BJ (cell line): ENCODE data around the gene FRMPD1. TPM values are rescaled to one million over a fixed set of nuclear protein-coding genes. Genes with fewer than 3 reads are reported as not detected.

Experiments used
- CTCF ChIA-PET: fragments of 350-600 bp; formaldehyde crosslinking; extraction: SDS; loops from one replicate; lab custom pipeline; 2021; ENCODE audit warnings: antibody characterized with exemption, inconsistent platforms; lab: Yijun Ruan, JAX
- POLR2A ChIA-PET: fragments of 300-600 bp; sonication (Branson Sonifier 250); formaldehyde crosslinking; extraction: SDS; loops from one replicate; lab custom pipeline; 2021; ENCODE audit warnings: antibody characterized with exemption; lab: Charles Lee
- DNase-seq: peaks from one replicate; pipeline ENCODE4 v3.0.0-alpha.2; 2011; ENCODE audit warnings: low read depth
- H3K27me3 ChIP-seq: 2 replicates; pipeline ENCODE4 v1.6.0; 2011; ENCODE audit warnings: low read length; ENCODE audit not compliant: control insufficient read depth, insufficient read depth
- H3K36me3 ChIP-seq: 2 replicates; pipeline ENCODE4 v1.5.1; 2011; ENCODE audit warnings: low read length; ENCODE audit not compliant: control insufficient read depth, insufficient read depth
- H3K4me3 ChIP-seq: 2 replicates; pipeline ENCODE4 v1.5.1; 2011; ENCODE audit warnings: low read depth, mild to moderate bottlenecking, control low read depth, low read length
- CTCF ChIP-seq: IDR thresholded peaks from 2 replicates; pipeline ENCODE4 v1.5.1; 2011; ENCODE audit warnings: low read depth, mild to moderate bottlenecking, control low read depth, inconsistent platforms, low read length, moderate library complexity; ENCODE audit not compliant: insufficient read depth
- polyA plus RNA-seq: library from polyadenylated mRNA; depleted of rRNA; stranded (reverse); fragments of >200 nt; gene quantifications from 2 replicates; pipeline ENCODE4 v1.2.3, GENCODE V29; 2011

The FRMPD1 gene
- polyA plus RNA-seq, 1 experiment = not detected

- Histone ChIP-seq H3K27me3 (peaks cover 11% of the 10 kb centered on the region), H3K4me3 (no peak overlapping the region), H3K36me3 (no peaks in the 10 kb centered on the region)
- TF ChIP-seq CTCF = no peak
- no peak for DNase-seq
- POLR2A ChIA-PET = no interaction called here
- CTCF ChIA-PET = no interaction called here
These were observed 89.4 kb downstream of the FRMPD1 start for GRCh38 chr9:37740128-37740527.

GRCh38 chr9:37740631-37741328 is 90.0 kb downstream of the FRMPD1 start:
- DNase-seq = no peak
- POLR2A ChIA-PET = no interaction called here
- Histone ChIP-seq H3K36me3 (no peaks in the 10 kb centered on the region), H3K4me3 (no peak overlapping the region), H3K27me3 (peaks cover 8% of the 10 kb centered on the region; the same call in 1 of the 2 replicates)
- CTCF ChIA-PET = no interaction called here
- no peak for TF ChIP-seq CTCF

- no peak for TF ChIP-seq CTCF
- Histone ChIP-seq H3K4me3 (no peak overlapping the region), H3K36me3 (no peaks in the 10 kb centered on the region), H3K27me3 (peaks cover 4% of the 10 kb centered on the region; the same call in 1 of the 2 replicates)
- CTCF ChIA-PET = interaction anchor here (1.2 to 2.5 kb wide), 2 partner anchors 13 to 414 kb away, joined by 3 to 10 read pairs; no protein-coding TSS in a partner anchor
- no peak for DNase-seq
- POLR2A ChIA-PET = no interaction called here
These were observed 95.2 kb downstream of the FRMPD1 start for GRCh38 chr9:37745970-37746369.

- H3K27me3 ChIP-seq = peaks cover 4% of the 10 kb centered on the region; the same call in 1 of the 2 replicates
- H3K4me3 ChIP-seq = no peak overlapping the region
- TF ChIP-seq CTCF = no peak
- CTCF ChIA-PET = interaction anchor here (1.2 to 2.5 kb wide), 2 partner anchors 14 to 414 kb away, joined by 3 to 10 read pairs; no protein-coding TSS in a partner anchor
- DNase-seq = peak; percentile 8
- POLR2A ChIA-PET = no interaction called here
- H3K36me3 ChIP-seq = no peaks in the 10 kb centered on the region
These were observed 95.9 kb downstream of the FRMPD1 start for GRCh38 chr9:37746448-37747270.

GRCh38 chr9:37747271-37747753 is 96.6 kb downstream of the FRMPD1 start:
- H3K36me3 ChIP-seq = no peaks in the 10 kb centered on the region
- ChIA-PET CTCF (interaction anchor here (0.6 to 1.3 kb wide), 2 partner anchors 12 to 118 kb away, joined by 4 read pairs; no protein-coding TSS in a partner anchor), POLR2A (no interaction called here)
- DNase-seq = peak; percentile 10
- no peak overlapping the region for H3K4me3 ChIP-seq
- no peaks in the 10 kb centered on the region; the same call in 1 of the 2 replicates for H3K27me3 ChIP-seq
- peak; percentile 97 for TF ChIP-seq CTCF
